ENCODE results near the gene XCR1. TPM values are rescaled to one million over a fixed set of nuclear protein-coding genes. Genes with fewer than 3 reads are reported as not detected.

XCR1 gene
- total and polyA plus RNA-seq, 9 of the 15 experiments (the other 6 are each of a cell fraction or from before 2014, with no cell fraction given): not detected

GRCh38 chr3:45995236-45996192 lies 31.8 kb downstream of the XCR1 start, which contains the start of gene FYCO1 (continued):
- TF ChIP-seq RREB1 (CRISPR knock-in tag; IDR thresholded peaks at IDR 0.05) (no peak), SP1 (CRISPR knock-in tag; IDR thresholded peaks at IDR 0.05) (peak; percentile 88), NCOR1 (IDR thresholded peaks at IDR 0.05) (no peak), HMG20A (CRISPR knock-in tag; conservative IDR thresholded peaks at IDR 0.05) (no peak), DPF2 (IDR thresholded peaks at IDR 0.05) (no peak), CSDE1 (IDR thresholded peaks at IDR 0.05) (no peak), SMC3 (conservative IDR thresholded peaks at IDR 0.05; ENCODE audit: insufficient read depth, low read depth, low read length) (no peak), KDM5B (IDR thresholded peaks at IDR 0.05; ENCODE audit: insufficient replicate concordance, low read depth, low read length) (peak; percentile 49), NR2F6 (CRISPR knock-in tag; IDR thresholded peaks at IDR 0.05) (no peak), SMARCB1 (IDR thresholded peaks at IDR 0.05; ENCODE audit: insufficient read length, low read depth) (no peak), IRF2 (CRISPR knock-in tag; IDR thresholded peaks at IDR 0.05) (no peak), BRF2 (IDR thresholded peaks at IDR 0.05; ENCODE audit: borderline replicate concordance, insufficient read depth, insufficient read length) (no peak), ETV6 (IDR thresholded peaks at IDR 0.05; ENCODE audit: borderline replicate concordance in 1 of 2, low read depth in 2 of 2, low read length in 1 of 2) (no peak; a peak in 1 of 4 replicates), ETV6 (CRISPR knock-in tag; IDR thresholded peaks at IDR 0.05; ENCODE audit: borderline replicate concordance) (no peak), SRF (CRISPR knock-in tag; IDR thresholded peaks at IDR 0.05) (peak in 1 of 2 experiments; percentile 60; a peak in 1 of 4 replicates), FOXP4 (CRISPR knock-in tag; IDR thresholded peaks at IDR 0.05; ENCODE audit: borderline replicate concordance) (peak; percentile 64; the same call in 1 of the 2 replicates), YY1 (IDR thresholded peaks at IDR 0.05; ENCODE audit: borderline replicate concordance in 1 of 3, control insufficient read depth in 1 of 3, extremely low read depth in 1 of 3, insufficient read depth in 3 of 3, insufficient read length in 1 of 3, insufficient replicate concordance in 2 of 3, low read depth in 1 of 3, low read length in 2 of 3) (peak; percentile 85 to 98 (median 96))

Measured in K562 (cell line).